ENCODE results near the gene NECTIN2. TPM values are rescaled to one million over a fixed set of nuclear protein-coding genes. Genes with fewer than 3 reads are reported as not detected.
A peak's percentile ranks its signal among the peaks of the same experiment; 100 is the strongest.

NECTIN2 gene
- total RNA-seq, 1 experiment from 2014 or later: 176 TPM

DNA sequence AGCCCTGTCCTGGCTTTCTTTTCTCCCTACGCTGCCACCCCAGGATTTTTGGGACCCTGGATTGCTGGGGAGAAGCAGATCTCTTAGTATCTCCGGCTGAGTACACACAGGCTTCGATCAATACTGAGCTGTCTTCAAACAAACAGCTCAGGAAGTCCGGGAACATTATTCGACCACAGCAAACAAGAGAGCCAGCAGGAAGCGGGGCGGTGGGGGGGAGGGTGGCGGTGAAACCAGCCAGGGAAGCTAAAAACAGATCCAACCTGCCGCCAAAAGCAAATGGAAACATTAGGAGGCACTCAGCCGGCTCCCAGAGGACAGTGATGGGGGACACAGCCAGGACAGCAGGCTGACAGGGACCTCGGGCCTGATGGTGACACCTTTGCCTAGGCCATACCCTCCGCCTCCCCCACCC lies 49.4 kb upstream of the NECTIN2 start:
- no peak overlapping the region for H3K27ac ChIP-seq (ENCODE audit: insufficient read length, low read depth, low read length)
- peak; percentile 55 for DNase-seq

More for the DNA sequence above, 49.4 kb upstream of the NECTIN2 start:
- Histone ChIP-seq H3K23ac (ENCODE audit: insufficient read length, low read depth, low read length) (no peak overlapping the region), H3K79me1 (ENCODE audit: insufficient read depth, low read depth, low read length, poor library complexity, severe bottlenecking) (no peaks in the 10 kb centered on the region), H2BK12ac (ENCODE audit: insufficient read length, low read depth, low read length) (no peak overlapping the region), H3K9ac (ENCODE audit: extremely low read depth, insufficient read length, low read length) (no peak overlapping the region), H2AFZ (ENCODE audit: low read length) (no peak overlapping the region), H3T11ph (ENCODE audit: low read length) (no peak overlapping the region), H2AK5ac (ENCODE audit: insufficient read length, low read length) (no peak overlapping the region), H3K9me3 (ENCODE audit: control insufficient read depth, low read depth, low read length) (no peaks in the 10 kb centered on the region), H2BK120ac (ENCODE audit: low read depth, low read length, poor library complexity, severe bottlenecking) (no peak overlapping the region), H2BK5ac (ENCODE audit: insufficient read length, low read length) (no peak overlapping the region), H3K56ac (ENCODE audit: insufficient read length, low read depth, low read length) (no peak overlapping the region), H3K4ac (ENCODE audit: low read depth, low read length) (no peak overlapping the region), H4K5ac (ENCODE audit: insufficient read length, low read depth, low read length) (no peak overlapping the region), H3K4me1 (ENCODE audit: insufficient read depth, low read length) (peaks cover 3% of the 10 kb centered on the region; the same call in 1 of the 2 replicates), H4K91ac (ENCODE audit: insufficient read length, low read depth, low read length) (no peak overlapping the region), H3K14ac (ENCODE audit: insufficient read depth, low read length) (no peak overlapping the region; the same call in 1 of the 2 replicates), H2BK15ac (ENCODE audit: low read depth, low read length) (no peak overlapping the region), H4K8ac (replicated peaks; ENCODE audit: insufficient read length, low read depth, low read length) (no peak overlapping the region), H3K23me2 (ENCODE audit: insufficient read length, low read depth, low read length, poor library complexity, severe bottlenecking) (no peaks in the 10 kb centered on the region), H3K27me3 (ENCODE audit: insufficient read depth, low read length) (no peaks in the 10 kb centered on the region), H4K20me1 (ENCODE audit: control insufficient read depth, insufficient read depth, insufficient read length) (no peaks in the 10 kb centered on the region), H3K79me2 (ENCODE audit: insufficient read depth, low read length) (no peaks in the 10 kb centered on the region), H3K4me2 (ENCODE audit: insufficient read depth, insufficient read length, low read length) (no peak overlapping the region), H3K18ac (ENCODE audit: insufficient read length, low read depth, low read length) (peak overlapping the region; percentile 28), H2BK20ac (ENCODE audit: low read depth, low read length, poor library complexity, severe bottlenecking) (no peak overlapping the region)
- Mint-ChIP-seq H3K4me1 (peaks cover 14 to 25% of the 10 kb centered on the region in 2 experiments), H3K27me3 (ENCODE audit: low read depth) (no peaks in the 10 kb centered on the region; the same call in 1 of the 2 replicates), H3K9me3 (no peaks in the 10 kb centered on the region), H3K27ac (peak overlapping the region; percentile 29 to 91 (median 87); a peak in 6 of 7 replicates), H3K4me3 (peak overlapping the region; percentile 21 to 32; a peak in 1 of 5 replicates), H3K36me3 (ENCODE audit: insufficient read depth in 1 of 3, low read depth in 3 of 3) (peaks cover 28 to 64% (median 53%) of the 10 kb centered on the region in 3 experiments)
- WGBS (ENCODE audit: extremely low coverage, insufficient read length, low lambda C conversion rate): no CpG with 5 or more reads among the region's 12 CpGs
- TF ChIP-seq, protein P1, sequence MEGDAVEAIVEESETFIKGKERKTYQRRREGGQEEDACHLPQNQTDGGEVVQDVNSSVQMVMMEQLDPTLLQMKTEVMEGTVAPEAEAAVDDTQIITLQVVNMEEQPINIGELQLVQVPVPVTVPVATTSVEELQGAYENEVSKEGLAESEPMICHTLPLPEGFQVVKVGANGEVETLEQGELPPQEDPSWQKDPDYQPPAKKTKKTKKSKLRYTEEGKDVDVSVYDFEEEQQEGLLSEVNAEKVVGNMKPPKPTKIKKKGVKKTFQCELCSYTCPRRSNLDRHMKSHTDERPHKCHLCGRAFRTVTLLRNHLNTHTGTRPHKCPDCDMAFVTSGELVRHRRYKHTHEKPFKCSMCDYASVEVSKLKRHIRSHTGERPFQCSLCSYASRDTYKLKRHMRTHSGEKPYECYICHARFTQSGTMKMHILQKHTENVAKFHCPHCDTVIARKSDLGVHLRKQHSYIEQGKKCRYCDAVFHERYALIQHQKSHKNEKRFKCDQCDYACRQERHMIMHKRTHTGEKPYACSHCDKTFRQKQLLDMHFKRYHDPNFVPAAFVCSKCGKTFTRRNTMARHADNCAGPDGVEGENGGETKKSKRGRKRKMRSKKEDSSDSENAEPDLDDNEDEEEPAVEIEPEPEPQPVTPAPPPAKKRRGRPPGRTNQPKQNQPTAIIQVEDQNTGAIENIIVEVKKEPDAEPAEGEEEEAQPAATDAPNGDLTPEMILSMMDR (conservative IDR thresholded peaks at IDR 0.05): no peak

All from H9 (cell line).